GM12873 (cell line): ENCODE data around the gene PLN.

Experiments used
- CTCF ChIP-seq: IDR thresholded peaks from 2 replicates; pipeline ENCODE4 v1.5.1; 2012; ENCODE audit warnings: low read depth, mild to moderate bottlenecking, moderate library complexity, low read length, control low read depth; ENCODE audit not compliant: insufficient read depth; ENCODE audit errors: missing control alignments

Gene PLN

GRCh38 chr6:118579786-118580185 is 31.7 kb downstream of the PLN start:
- TF ChIP-seq CTCF = no peak

- peak; percentile 68 for TF ChIP-seq CTCF
Observed at GRCh38 chr6:118580585-118581419, 32.7 kb downstream of the PLN start.

- TF ChIP-seq CTCF = no peak
Observed at GRCh38 chr6:118581489-118581959, 33.4 kb downstream of the PLN start.

GRCh38 chr6:118584911-118585310 is 36.8 kb downstream of the PLN start:
- no peak for TF ChIP-seq CTCF

GRCh38 chr6:118586746-118587485 is 38.8 kb downstream of the PLN start:
- TF ChIP-seq CTCF = no peak

GRCh38 chr6:118588626-118589025 is 40.5 kb downstream of the PLN start:
- TF ChIP-seq CTCF = no peak

- no peak for TF ChIP-seq CTCF
Observed at GRCh38 chr6:118589186-118589585, 41.1 kb downstream of the PLN start.
